SH-SY5Y (cell line): ENCODE measurements around the gene MGAT5.

Source experiments
- GATA2 ChIP-seq: IDR thresholded peaks from 2 replicates; pipeline ENCODE4 v1.6.1; 2011; ENCODE audit warnings: mild to moderate bottlenecking, low read depth, low read length
- GATA3 ChIP-seq: IDR thresholded peaks from 2 replicates; pipeline ENCODE4 v1.6.1; 2011; ENCODE audit warnings: low read depth, mild to moderate bottlenecking, low read length, moderate library complexity

Gene MGAT5

GRCh38 chr2:134257965-134258683 lies 4.3 kb downstream of the MGAT5 start:
- TF ChIP-seq GATA3 (no peak), GATA2 (no peak)

- TF ChIP-seq GATA2 (no peak), GATA3 (no peak)
Measured at GRCh38 chr2:134258684-134259388, 5.0 kb downstream of the MGAT5 start.

GRCh38 chr2:134259571-134259970 lies 5.7 kb downstream of the MGAT5 start:
- TF ChIP-seq GATA2 (no peak), GATA3 (no peak)

GRCh38 chr2:134259994-134260393 lies 6.1 kb downstream of the MGAT5 start:
- no peak for TF ChIP-seq GATA3
- TF ChIP-seq GATA2: no peak

- TF ChIP-seq GATA2: no peak
- TF ChIP-seq GATA3: no peak
Measured at GRCh38 chr2:134260713-134261112, 6.8 kb downstream of the MGAT5 start.

- TF ChIP-seq GATA3 (no peak), GATA2 (no peak)
Measured at GRCh38 chr2:134261398-134262131, 7.7 kb downstream of the MGAT5 start.

- TF ChIP-seq GATA2: no peak
- no peak for TF ChIP-seq GATA3
Measured at GRCh38 chr2:134262684-134263083, 8.8 kb downstream of the MGAT5 start.

GRCh38 chr2:134268265-134268664 lies 14.4 kb downstream of the MGAT5 start:
- TF ChIP-seq GATA3 (no peak), GATA2 (no peak)

- TF ChIP-seq GATA2: no peak
- no peak for TF ChIP-seq GATA3
Measured at GRCh38 chr2:134269230-134269629, 15.4 kb downstream of the MGAT5 start.

- TF ChIP-seq GATA3 (no peak), GATA2 (no peak)
Measured at GRCh38 chr2:134269972-134270735, 16.3 kb downstream of the MGAT5 start.

- TF ChIP-seq GATA2 (no peak), GATA3 (no peak)
Measured at GRCh38 chr2:134271758-134272157, 17.9 kb downstream of the MGAT5 start.

- TF ChIP-seq GATA3 (no peak), GATA2 (no peak)
Measured at GRCh38 chr2:134272806-134273205, 18.9 kb downstream of the MGAT5 start.

- no peak; the same call in 1 of the 2 replicates for TF ChIP-seq GATA3
- TF ChIP-seq GATA2: no peak
Measured at GRCh38 chr2:134273256-134273983, 19.5 kb downstream of the MGAT5 start.
